Adipocyte (in vitro differentiated cells): ENCODE data around the gene MYO1C.
"Not testable (repeated sequence)": the region's sequence is repeated elsewhere in the genome, so short reads cannot be mapped to it uniquely, and the experiment has no call there.

Source experiments
- DNase-seq: peaks from one replicate; pipeline ENCODE4 v3.0.0-alpha.2; 2015; ENCODE audit warnings: low read depth
- H3K27me3 ChIP-seq: replicated peaks from 2 replicates; pipeline ENCODE4 v1.7.0; 2013; ENCODE audit warnings: mild to moderate bottlenecking, low read length, moderate library complexity; ENCODE audit not compliant: control insufficient read depth, insufficient read depth
- H3K36me3 ChIP-seq: 2 replicates; pipeline ENCODE4 v1.7.0; 2013; ENCODE audit warnings: low read length, mild to moderate bottlenecking, moderate library complexity; ENCODE audit not compliant: control insufficient read depth, insufficient read depth, severe bottlenecking
- H3K4me1 ChIP-seq: 2 replicates; pipeline ENCODE4 v1.7.0; 2013; ENCODE audit warnings: mild to moderate bottlenecking, low read length, moderate library complexity; ENCODE audit not compliant: control insufficient read depth, insufficient read depth
- H3K4me3 ChIP-seq: 2 replicates; pipeline ENCODE4 v1.7.0; 2013; ENCODE audit warnings: mild to moderate bottlenecking, low read length, moderate library complexity
- H3K9ac ChIP-seq: 2 replicates; pipeline ENCODE4 v1.7.0; 2013; ENCODE audit warnings: mild to moderate bottlenecking, low read length, moderate library complexity
- H3K9me3 ChIP-seq: 2 replicates; pipeline ENCODE4 v1.7.0; 2013; ENCODE audit warnings: mild to moderate bottlenecking, low read length, moderate library complexity; ENCODE audit not compliant: control insufficient read depth

Gene MYO1C

DNA sequence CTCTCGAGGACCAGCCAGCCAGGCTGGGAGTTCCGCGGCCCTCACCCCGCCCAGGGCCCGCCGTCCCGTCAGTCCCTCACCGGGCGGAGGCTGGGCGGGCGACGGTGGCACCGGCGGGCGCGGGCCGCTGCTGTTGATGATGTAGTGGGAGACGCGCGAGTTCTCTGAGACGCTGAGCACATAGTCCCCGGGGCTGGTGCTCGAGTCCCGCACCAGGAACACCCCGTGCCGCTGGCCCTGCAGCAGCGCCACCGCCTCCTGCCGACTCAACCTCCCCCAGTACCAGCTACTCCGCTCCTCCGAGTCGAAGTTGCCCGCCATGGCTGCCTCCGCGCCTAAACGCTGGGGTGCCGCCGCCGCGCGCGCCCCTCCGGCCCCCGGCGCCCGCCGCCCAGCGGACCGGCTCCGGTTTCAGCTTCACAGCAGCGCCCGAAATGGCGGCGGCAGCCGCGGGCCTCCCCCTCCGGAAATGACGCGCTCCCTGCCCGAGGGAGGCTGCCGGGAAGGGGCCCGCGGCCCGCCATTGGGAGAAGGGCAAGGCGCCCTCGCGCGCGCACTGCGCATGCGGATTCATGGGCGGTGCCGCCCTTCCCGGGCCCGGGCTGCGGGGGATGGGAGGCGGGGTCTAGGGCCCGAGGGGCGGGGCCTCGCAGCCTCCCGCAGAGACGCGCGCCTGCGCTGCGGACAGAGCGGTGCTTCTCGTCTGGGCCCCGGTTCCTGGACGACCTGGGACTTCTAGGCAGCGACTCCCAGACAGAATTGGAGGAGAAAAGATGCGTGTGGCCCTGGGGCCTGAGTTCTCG, 36.5 kb downstream of the MYO1C start, which contains the start of gene CRK:
CRK (minus strand) TSS at position 436 of the 803 bp plus-strand sequence; CDS start at position 321, 115 bp downstream.
- Histone ChIP-seq H3K9ac (peak within 1 kb of the TSS; percentile 99), H3K27me3 (no peaks in the 10 kb centered on the region), H3K9me3 (no peaks in the 10 kb centered on the region), H3K4me1 (peaks cover 33% of the 10 kb centered on the region), H3K4me3 (peak within 1 kb of the TSS; percentile 95), H3K36me3 (peaks cover 17% of the 10 kb centered on the region)
- peak; percentile 99 for DNase-seq

DNA sequence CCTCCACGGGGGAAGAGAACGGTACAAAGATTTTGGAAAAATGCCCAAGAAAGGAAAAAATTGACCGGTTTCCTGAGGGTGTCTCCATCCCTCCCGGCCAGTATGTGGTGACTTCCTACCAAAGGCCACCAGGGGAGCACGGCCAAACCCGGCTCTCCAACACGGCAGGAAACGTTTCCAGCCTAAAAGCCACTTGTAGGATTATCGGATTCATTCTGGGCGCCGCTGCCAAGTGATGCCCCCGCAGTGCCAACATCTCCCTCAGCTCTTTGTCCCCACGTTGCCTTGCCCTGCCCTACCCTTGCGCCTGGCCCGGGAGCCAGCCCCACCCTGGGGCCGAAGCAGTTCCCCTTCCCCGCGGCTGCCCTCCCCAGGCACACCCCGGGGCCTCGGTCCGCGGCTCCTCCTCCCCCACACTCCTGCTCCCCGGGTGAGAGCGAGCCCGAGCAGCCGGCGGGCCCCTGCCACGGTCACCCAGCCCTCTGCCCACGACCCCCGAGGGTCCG, 37.1 kb downstream of the MYO1C start:
- H3K4me3 ChIP-seq: peak overlapping the region; percentile 95
- H3K9me3 ChIP-seq: no peaks in the 10 kb centered on the region
- H3K4me1 ChIP-seq: peaks cover 30% of the 10 kb centered on the region
- H3K27me3 ChIP-seq: no peaks in the 10 kb centered on the region
- peak overlapping the region; percentile 99 for H3K9ac ChIP-seq
- H3K36me3 ChIP-seq: peaks cover 17% of the 10 kb centered on the region
- peak; percentile 90 for DNase-seq

DNA sequence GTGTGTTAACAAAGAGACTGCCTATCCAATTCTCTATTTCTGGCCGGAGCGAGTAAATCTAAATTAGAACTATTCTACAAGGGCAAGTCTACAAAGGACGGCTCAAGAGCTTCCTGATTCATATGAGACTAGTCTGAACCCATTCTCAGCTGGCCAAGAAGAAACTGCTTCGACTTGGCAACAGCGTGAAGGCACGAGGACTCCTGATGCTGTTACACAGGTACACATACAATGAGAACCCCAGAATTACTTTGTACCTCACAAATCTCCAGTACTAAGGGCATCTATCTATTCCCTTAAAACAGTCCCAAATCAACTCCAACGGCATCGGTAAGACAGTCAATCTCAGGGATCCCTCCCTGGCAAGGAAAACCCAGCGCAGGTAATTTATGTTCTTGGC, 37.9 kb downstream of the MYO1C start:
- Histone ChIP-seq H3K4me1 (peaks cover 23% of the 10 kb centered on the region), H3K9me3 (no peaks in the 10 kb centered on the region), H3K27me3 (no peaks in the 10 kb centered on the region), H3K36me3 (peaks cover 17% of the 10 kb centered on the region), H3K9ac (peak overlapping the region; percentile 99), H3K4me3 (peak overlapping the region; percentile 95)
- no peak for DNase-seq

DNA sequence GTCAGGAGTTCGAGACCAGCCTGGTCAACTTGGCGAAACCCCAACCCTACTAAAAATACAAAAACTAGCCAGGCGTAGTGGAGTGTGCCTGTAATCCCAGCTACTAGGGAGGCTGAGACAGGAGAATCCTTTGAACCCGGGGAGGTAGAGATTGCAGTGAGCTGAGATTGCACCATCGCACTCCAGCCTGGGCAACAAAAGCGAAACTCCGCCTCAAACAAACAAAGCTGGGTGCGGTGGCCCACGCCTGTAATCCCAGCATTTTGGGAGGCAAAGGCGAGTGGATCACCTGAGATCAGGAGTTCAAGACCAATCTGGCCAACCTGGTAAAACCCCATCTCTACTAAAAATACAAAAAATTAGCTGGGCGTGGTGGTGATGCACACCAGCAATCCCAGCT, 38.8 kb downstream of the MYO1C start:
- H3K4me3 ChIP-seq, DNase-seq, H3K9me3 ChIP-seq, H3K9ac ChIP-seq, H3K27me3 ChIP-seq: not testable (repeated sequence)
- Histone ChIP-seq H3K4me1 (peaks cover 27% of the 10 kb centered on the region), H3K36me3 (peaks cover 17% of the 10 kb centered on the region)

DNA sequence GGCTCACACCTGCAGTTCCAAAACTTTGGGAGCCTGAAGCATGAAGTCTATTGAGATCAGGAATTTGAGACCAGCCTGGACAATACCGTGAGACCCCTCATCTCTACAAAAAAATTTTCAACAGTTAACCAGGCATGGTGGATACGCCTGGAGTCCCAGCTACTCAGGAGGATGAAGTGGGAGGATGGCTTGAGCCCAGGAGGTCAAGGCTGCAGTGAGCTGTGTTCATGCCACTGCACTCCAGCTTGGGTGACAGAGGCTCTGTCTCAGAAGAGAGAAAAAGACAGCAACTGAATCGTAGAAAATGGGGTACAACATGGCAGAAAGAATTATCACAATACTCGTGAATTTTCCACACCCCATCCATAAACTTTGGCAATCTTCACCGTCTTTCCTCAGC, 39.6 kb downstream of the MYO1C start:
- H3K9ac ChIP-seq: no peak overlapping the region
- peaks cover 17% of the 10 kb centered on the region for H3K36me3 ChIP-seq
- H3K9me3 ChIP-seq: no peaks in the 10 kb centered on the region
- no peak for DNase-seq
- peaks cover 27% of the 10 kb centered on the region for H3K4me1 ChIP-seq
- no peak overlapping the region for H3K4me3 ChIP-seq
- H3K27me3 ChIP-seq: no peaks in the 10 kb centered on the region

DNA sequence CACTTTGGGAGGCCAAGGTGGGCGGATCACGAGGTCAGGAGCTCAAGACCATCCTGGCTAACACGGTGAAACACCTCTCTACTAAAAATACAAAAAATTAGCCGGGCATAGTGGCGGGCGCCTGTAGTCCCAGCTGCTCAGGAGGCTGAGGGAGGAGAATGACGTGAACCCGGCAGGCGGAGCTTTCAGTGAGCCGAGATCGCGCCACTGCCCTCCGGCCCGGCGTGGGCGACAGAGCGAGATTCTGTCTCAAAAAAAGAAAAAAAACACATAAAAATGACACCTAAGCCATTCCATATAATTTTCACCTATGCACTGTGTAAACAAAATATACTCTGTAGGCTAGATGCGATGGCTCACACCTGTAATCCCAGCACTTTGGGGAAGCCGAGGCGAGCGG, 42.2 kb downstream of the MYO1C start:
- Histone ChIP-seq H3K4me1 (peaks cover 27% of the 10 kb centered on the region), H3K36me3 (peaks cover 17% of the 10 kb centered on the region)
- H3K4me3 ChIP-seq, H3K9ac ChIP-seq, DNase-seq, H3K27me3 ChIP-seq, H3K9me3 ChIP-seq: not testable (repeated sequence)

DNA sequence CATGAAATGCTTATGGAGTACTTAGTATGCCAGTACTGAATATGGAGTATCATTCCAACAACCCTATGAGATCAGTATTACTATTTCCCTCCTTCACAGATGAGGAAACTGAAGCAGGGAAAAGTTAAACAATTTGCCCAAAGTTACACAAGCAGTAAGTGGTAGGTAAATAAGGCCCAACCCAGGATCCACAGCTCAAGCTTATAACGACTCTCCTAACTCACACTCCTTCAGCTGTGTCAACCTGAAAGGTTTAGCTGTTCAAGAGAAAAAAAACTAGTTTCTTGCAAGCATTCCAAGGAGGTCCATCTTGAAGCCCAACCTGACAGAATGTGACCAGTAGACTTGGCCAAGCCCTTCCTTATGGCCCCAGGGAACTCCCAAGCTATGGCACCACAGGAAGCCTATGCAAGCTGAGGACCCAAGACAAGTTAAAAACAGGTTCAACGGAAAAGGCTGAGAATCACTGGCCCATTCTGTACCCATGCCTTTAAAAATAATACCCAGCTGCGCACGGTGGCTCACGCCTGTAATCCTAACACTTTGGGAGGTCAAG, 43.0 kb downstream of the MYO1C start:
- H3K9ac ChIP-seq: no peak overlapping the region
- H3K27me3 ChIP-seq: no peaks in the 10 kb centered on the region
- H3K4me3 ChIP-seq: no peak overlapping the region
- no peak for DNase-seq
- no peaks in the 10 kb centered on the region for H3K9me3 ChIP-seq
- H3K4me1 ChIP-seq: peaks cover 22% of the 10 kb centered on the region
- H3K36me3 ChIP-seq: peaks cover 17% of the 10 kb centered on the region

DNA sequence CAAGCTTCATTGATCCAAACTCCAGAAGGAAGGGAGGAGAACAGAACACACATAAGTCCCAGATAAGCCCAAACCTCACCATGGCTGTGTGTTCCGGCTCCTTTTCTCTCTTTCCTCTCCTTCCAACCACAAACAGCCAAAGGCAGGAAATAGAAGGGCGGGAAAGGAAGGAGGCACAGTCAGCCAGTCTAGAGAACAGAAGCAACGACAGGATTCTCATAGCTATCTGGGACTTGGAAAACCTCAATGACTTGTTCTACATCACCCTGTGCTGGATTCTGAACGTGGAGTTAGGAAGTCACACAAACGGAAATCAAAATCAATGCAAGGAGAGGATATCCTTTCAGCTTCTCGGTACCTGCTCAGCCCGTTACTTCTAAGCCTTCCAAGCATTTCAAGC, 45.4 kb downstream of the MYO1C start:
- DNase-seq: no peak
- Histone ChIP-seq H3K9me3 (no peaks in the 10 kb centered on the region), H3K4me3 (no peak overlapping the region), H3K4me1 (peaks cover 4% of the 10 kb centered on the region), H3K36me3 (peaks cover 2% of the 10 kb centered on the region), H3K27me3 (no peaks in the 10 kb centered on the region), H3K9ac (no peak overlapping the region)

DNA sequence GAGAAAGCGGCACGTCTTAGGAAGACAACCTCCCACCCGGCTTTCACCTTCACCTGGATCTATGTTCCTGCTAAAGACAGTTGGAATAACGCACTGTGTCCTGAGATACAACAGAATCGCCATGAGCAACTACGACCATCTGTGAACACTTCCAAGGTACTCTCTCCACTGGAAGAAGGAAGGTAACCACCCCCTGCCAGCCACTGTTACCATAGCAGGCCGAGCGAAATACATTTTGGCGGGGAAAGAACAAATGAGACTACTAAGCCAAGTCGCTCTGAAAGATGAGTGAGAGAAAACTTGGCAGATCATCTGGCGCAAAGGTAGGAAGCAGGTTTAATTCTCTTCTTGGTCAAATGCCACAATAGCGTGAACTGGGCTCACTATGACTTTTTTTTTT, 46.3 kb downstream of the MYO1C start:
- Histone ChIP-seq H3K36me3 (no peaks in the 10 kb centered on the region), H3K27me3 (no peaks in the 10 kb centered on the region), H3K4me1 (peaks cover 4% of the 10 kb centered on the region), H3K4me3 (no peak overlapping the region), H3K9ac (no peak overlapping the region), H3K9me3 (no peaks in the 10 kb centered on the region)
- DNase-seq: no peak

DNA sequence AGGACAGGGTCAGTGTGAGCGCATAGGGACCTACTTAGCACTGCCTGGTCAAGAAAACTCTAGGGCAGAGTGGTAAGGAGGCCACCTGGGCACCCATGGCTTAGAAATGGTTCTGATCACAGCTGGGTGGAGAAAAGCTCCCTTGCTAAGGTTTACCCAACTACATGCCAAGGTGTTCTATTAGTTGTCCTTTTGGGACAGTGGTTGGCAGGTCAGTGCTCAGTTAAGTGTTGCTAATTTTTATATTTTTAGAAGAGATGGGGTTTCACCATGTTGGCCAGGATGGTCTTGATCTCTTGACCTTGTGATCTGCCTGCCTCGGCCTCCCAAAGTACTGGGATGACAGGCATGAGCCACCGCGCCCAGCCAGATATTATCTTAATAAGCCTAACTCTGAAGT, 46.8 kb downstream of the MYO1C start:
- H3K4me1 ChIP-seq, H3K36me3 ChIP-seq, H3K4me3 ChIP-seq, DNase-seq, H3K27me3 ChIP-seq, H3K9ac ChIP-seq, H3K9me3 ChIP-seq: not testable (repeated sequence)

DNA sequence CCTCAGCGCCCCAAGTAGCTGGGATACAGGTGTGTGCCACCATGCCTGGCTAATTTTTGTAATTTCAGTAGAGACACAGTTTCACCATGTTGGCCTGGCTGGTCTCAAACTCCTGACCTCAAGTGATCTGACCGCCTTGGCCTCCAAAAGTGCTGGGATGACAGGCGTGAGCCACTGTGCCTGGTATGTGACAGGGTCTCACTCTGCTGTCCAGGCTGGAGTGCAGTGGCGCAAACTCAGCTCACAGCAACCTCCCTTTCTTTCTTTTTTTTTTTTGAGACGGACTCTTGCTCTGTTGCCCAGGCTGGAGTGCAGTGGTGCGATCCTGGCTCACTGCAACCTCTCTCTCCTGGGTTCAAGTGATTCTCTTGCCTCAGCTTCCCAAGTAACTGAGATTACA, 49.8 kb downstream of the MYO1C start:
- H3K9ac ChIP-seq, DNase-seq, H3K27me3 ChIP-seq, H3K9me3 ChIP-seq, H3K4me3 ChIP-seq, H3K36me3 ChIP-seq: not testable (repeated sequence)
- peaks cover 14% of the 10 kb centered on the region for H3K4me1 ChIP-seq
